ENCODE data around the gene CHRNA9.

The CHRNA9 gene

DNA sequence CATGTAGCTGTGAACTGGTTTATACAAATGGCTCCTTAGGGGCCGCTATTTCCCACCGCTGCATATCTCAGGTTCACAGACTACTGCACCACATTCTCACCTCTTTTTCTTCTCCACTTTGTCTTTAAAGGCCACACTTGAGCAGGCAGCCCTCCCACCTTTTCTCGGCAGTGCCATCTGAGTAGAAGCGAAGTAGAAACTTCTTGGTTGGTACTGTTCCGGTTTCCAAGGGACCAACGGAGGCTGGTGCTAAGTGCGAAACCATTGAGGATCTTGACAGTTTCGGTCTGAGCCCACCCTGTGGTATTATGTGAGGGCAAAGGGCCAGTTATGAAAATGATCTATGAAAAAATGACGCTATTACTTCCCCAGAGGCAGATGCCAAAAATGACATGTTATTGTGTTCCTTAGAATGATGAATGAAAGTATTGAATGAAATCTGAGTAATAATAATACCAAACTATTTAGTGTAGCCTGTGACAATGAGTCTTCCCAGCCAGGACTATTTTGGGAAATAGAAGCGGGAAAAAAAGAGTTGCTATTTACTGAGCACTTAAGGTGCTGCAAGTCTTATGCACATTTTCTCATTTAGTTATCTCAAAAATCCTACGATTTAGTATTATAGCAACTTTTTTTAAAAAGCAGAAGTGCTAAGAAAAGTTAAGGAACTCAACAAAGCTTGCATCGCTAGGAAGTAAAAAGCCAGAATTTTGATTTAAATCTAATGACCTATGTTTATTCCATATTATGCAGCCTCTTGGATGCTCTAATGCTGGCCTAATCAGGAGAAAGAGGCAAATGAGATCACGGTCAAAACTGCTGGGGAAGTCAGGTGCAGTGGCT is 29.6 kb upstream of the CHRNA9 start:
- Histone ChIP-seq H3K27ac (ENCODE audit: low read depth, low read length) (peak overlapping the region; percentile 99), H4K20me1 (ENCODE audit: low read depth, low read length) (no peaks in the 10 kb centered on the region), H3K9me2 (replicated peaks; ENCODE audit: insufficient read depth, low read length) (no peaks in the 10 kb centered on the region), H3K9me3 (ENCODE audit: insufficient read depth, low read length) (no peaks in the 10 kb centered on the region), H3K9ac (ENCODE audit: low read length) (peak overlapping the region; percentile 50), H3K36me3 (ENCODE audit: low read length) (no peaks in the 10 kb centered on the region), H3K4me3 (ENCODE audit: insufficient read depth, low read length, poor library complexity, severe bottlenecking) (peak overlapping the region; percentile 35), H3K27me3 (ENCODE audit: low read length) (no peaks in the 10 kb centered on the region), H3F3A (ENCODE audit: insufficient read depth) (peaks cover 81% of the 10 kb centered on the region), H2AFZ (ENCODE audit: low read depth, low read length, severe bottlenecking) (no peak overlapping the region), H3K79me2 (ENCODE audit: insufficient read depth, low read length) (no peaks in the 10 kb centered on the region), H3K4me2 (ENCODE audit: low read depth, low read length, poor library complexity, severe bottlenecking) (peak overlapping the region; percentile 68)
- no peak for TF ChIP-seq EZH2phosphoT487 (conservative IDR thresholded peaks at IDR 0.05; ENCODE audit: low read length)
- TF ChIP-seq, protein P1, sequence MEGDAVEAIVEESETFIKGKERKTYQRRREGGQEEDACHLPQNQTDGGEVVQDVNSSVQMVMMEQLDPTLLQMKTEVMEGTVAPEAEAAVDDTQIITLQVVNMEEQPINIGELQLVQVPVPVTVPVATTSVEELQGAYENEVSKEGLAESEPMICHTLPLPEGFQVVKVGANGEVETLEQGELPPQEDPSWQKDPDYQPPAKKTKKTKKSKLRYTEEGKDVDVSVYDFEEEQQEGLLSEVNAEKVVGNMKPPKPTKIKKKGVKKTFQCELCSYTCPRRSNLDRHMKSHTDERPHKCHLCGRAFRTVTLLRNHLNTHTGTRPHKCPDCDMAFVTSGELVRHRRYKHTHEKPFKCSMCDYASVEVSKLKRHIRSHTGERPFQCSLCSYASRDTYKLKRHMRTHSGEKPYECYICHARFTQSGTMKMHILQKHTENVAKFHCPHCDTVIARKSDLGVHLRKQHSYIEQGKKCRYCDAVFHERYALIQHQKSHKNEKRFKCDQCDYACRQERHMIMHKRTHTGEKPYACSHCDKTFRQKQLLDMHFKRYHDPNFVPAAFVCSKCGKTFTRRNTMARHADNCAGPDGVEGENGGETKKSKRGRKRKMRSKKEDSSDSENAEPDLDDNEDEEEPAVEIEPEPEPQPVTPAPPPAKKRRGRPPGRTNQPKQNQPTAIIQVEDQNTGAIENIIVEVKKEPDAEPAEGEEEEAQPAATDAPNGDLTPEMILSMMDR (IDR thresholded peaks at IDR 0.05; ENCODE audit: insufficient read depth, low read length, poor library complexity, severe bottlenecking) = no peak

GRCh38 chr4:40306226-40306625 is 28.9 kb upstream of the CHRNA9 start:
- Histone ChIP-seq H3K4me3 (ENCODE audit: insufficient read depth, low read length, poor library complexity, severe bottlenecking) (peak overlapping the region; percentile 35), H3K27me3 (ENCODE audit: low read length) (no peaks in the 10 kb centered on the region), H3K79me2 (ENCODE audit: insufficient read depth, low read length) (no peaks in the 10 kb centered on the region), H2AFZ (ENCODE audit: low read depth, low read length, severe bottlenecking) (no peak overlapping the region), H3K9me2 (replicated peaks; ENCODE audit: insufficient read depth, low read length) (no peaks in the 10 kb centered on the region), H3K9me3 (ENCODE audit: insufficient read depth, low read length) (no peaks in the 10 kb centered on the region), H3F3A (ENCODE audit: insufficient read depth) (peaks cover 74% of the 10 kb centered on the region), H3K4me2 (ENCODE audit: low read depth, low read length, poor library complexity, severe bottlenecking) (peak overlapping the region; percentile 68), H4K20me1 (ENCODE audit: low read depth, low read length) (no peaks in the 10 kb centered on the region), H3K27ac (ENCODE audit: low read depth, low read length) (peak overlapping the region; percentile 99), H3K9ac (ENCODE audit: low read length) (peak overlapping the region; percentile 50), H3K36me3 (ENCODE audit: low read length) (no peaks in the 10 kb centered on the region)
- TF ChIP-seq, protein P1 (IDR thresholded peaks at IDR 0.05; ENCODE audit: insufficient read depth, low read length, poor library complexity, severe bottlenecking) = no peak
- no peak for TF ChIP-seq EZH2phosphoT487 (conservative IDR thresholded peaks at IDR 0.05; ENCODE audit: low read length)

DNA sequence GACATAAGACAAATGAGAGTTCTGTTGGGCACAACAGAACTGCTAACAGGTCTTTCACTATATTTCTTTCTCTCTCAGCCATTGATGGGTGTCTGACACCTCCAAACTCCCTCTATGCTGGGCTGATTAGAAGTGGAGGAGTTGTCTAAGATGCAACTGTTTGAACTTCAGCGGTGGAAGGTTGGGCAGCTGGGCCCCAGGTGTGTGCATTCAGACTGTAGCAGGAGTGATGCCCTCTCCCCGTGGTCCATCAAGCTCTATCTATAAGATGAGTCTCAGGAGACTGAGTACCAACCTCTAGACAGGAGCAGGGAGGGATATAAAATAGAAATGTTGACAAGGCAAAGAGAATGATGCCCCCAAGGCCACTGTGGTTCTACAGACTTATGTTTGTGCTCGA is 28.2 kb upstream of the CHRNA9 start:
- Histone ChIP-seq H3K36me3 (ENCODE audit: low read length) (no peaks in the 10 kb centered on the region), H3K9me3 (ENCODE audit: insufficient read depth, low read length) (no peaks in the 10 kb centered on the region), H3K9ac (ENCODE audit: low read length) (peak overlapping the region; percentile 50), H2AFZ (ENCODE audit: low read depth, low read length, severe bottlenecking) (peak overlapping the region; percentile 17), H4K20me1 (ENCODE audit: low read depth, low read length) (no peaks in the 10 kb centered on the region), H3K9me2 (replicated peaks; ENCODE audit: insufficient read depth, low read length) (no peaks in the 10 kb centered on the region), H3K4me2 (ENCODE audit: low read depth, low read length, poor library complexity, severe bottlenecking) (peak overlapping the region; percentile 68), H3K27me3 (ENCODE audit: low read length) (no peaks in the 10 kb centered on the region), H3K79me2 (ENCODE audit: insufficient read depth, low read length) (no peaks in the 10 kb centered on the region), H3K4me3 (ENCODE audit: insufficient read depth, low read length, poor library complexity, severe bottlenecking) (peak overlapping the region; percentile 35), H3K27ac (ENCODE audit: low read depth, low read length) (peak overlapping the region; percentile 99), H3F3A (ENCODE audit: insufficient read depth) (peaks cover 67% of the 10 kb centered on the region)
- TF ChIP-seq, protein P1 (IDR thresholded peaks at IDR 0.05; ENCODE audit: insufficient read depth, low read length, poor library complexity, severe bottlenecking) = no peak
- TF ChIP-seq EZH2phosphoT487 (conservative IDR thresholded peaks at IDR 0.05; ENCODE audit: low read length) = no peak
